GM04504 (cell line): ENCODE data around the gene SETDB1.
"Not testable (repeated sequence)": the region's sequence is repeated elsewhere in the genome, so short reads cannot be mapped to it uniquely, and the experiment has no call there.

Experiments used
- DNase-seq: peaks from one replicate; pipeline ENCODE4 v3.0.0-alpha.2; 2012; ENCODE audit warnings: low read depth

Gene SETDB1

GRCh38 chr1:150926097-150926741 lies at the start of gene SETDB1:
TSS of gene SETDB1 (plus strand) at chr1:150926363. CDS start at chr1:150927715, 1,352 bp downstream.
- DNase-seq, result peak; percentile 91

GRCh38 chr1:150878931-150879330 lies 47.2 kb upstream of the SETDB1 start:
- DNase-seq, result not testable (repeated sequence)

- DNase-seq, result peak; percentile 92
These were observed 44.7 kb upstream of the SETDB1 start for GRCh38 chr1:150881331-150882070.

GRCh38 chr1:150883121-150883520 lies 43.0 kb upstream of the SETDB1 start:
- DNase-seq, result not testable (repeated sequence)

GRCh38 chr1:150887018-150887417 lies 39.1 kb upstream of the SETDB1 start, which contains the start of gene CTXND2:
TSS of gene CTXND2 (plus strand) at chr1:150887136. CDS start at chr1:150912315, 25,179 bp downstream.
- no peak for DNase-seq

DNA sequence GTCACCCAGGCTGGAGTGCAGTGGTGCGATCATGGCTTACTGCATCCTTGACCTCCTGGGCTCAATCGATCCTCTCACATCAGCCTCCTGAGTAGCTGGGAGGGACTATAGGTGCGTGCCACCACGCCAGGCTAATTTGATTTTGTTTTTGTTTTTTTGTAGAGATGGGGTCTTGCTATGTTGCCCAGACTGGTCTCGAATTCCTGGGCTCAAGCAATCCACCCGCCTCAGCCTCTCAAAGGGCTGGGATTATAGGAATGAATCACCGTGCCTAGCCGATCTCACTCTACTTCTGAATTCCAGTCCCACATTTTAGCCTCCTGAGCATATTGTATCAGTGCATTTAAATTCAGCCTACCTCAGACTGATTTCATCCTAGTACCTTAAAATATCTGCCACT lies 37.4 kb upstream of the SETDB1 start:
- DNase-seq, result no peak

DNA sequence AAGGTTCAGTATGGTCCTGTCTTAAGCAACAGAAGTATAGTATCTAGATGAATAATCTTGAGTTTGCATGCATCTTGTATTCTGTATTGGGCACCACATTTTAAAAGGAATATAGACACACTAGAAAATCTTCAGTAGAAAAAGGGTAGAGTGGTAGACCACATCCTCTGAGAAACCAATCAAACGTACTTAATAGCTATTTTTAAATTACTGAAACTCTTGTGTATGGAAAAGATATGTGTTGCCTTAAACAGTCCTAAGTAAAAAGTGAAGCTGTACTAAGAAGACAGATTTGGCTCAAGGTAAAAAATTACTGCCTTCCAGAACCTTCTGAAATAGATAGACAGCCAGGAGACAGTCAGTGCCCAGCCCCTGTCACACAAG lies 36.1 kb upstream of the SETDB1 start:
- DNase-seq, result no peak

DNA sequence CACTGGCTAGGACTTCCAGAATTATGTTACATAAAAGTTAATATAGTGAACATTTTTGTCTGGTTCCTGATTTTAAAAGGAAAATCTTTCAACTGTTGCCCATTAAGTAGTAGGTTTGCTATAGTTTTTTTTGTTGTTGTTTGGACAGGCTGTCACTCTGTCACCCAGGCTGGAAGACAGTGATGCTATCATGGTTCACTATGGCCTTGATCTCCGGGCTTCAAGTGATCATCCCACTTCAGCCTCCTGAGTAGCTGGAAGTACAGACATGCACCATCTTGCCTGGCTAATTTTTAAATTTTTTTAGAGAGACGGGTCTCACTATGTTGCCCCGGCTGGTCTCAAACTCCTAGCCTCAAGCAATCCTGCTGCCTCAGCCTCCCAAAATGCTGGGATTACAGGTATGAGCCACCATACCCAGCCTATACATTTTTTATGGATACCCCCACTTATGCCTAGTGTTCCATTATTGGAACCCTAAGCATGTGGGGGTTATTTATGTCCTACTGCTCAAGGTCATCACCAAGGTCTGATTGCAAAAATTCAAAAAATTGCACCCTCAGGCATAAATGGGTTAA lies 32.7 kb upstream of the SETDB1 start:
- no peak for DNase-seq

GRCh38 chr1:150895618-150896017 lies 30.5 kb upstream of the SETDB1 start:
- DNase-seq, result no peak

GRCh38 chr1:150899795-150900194 lies 26.4 kb upstream of the SETDB1 start:
- DNase-seq, result not testable (repeated sequence)

DNA sequence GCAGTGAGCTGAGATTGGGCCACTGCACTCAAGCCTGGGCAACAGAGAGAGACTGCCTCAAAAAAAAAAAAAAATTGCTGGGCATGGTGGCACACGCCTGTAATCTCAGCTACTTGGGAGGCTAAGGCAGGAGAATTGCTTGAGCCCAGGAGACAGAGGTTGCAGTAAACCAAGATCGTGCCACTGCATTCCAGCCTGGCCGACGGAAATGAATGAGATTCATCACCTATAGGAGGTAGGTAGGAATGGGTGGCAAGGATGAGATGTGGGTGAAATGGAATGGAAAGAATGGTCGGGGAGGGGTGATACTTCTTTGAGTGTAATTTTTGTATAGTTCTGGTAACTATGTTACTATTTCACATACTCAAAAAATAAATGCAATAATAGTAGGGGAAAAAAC lies 23.8 kb upstream of the SETDB1 start:
- DNase-seq, result no peak

- DNase-seq, result no peak
These were observed 23.4 kb upstream of the SETDB1 start for GRCh38 chr1:150902751-150903150.

DNA sequence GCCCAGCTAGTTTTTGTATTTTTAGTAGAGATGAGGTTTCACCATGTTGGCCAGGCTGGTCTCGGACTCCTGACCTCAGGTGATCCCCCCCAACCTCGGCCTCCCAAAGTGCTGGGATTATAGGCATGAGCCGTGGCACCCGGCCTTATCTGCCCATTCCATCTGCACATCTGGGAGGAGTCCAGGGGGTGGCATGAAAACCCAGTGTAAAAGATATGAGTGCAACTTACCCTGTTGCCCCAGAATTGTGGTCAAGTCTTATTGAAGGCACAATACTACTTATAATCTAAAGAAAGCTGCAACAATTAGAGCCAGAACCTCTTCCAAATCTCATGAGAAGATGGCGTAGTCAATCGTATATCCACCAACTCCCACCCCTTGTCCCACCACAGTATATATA lies 20.9 kb upstream of the SETDB1 start:
- no peak for DNase-seq

- no peak for DNase-seq
These were observed 19.8 kb upstream of the SETDB1 start for GRCh38 chr1:150906329-150906728.

DNA sequence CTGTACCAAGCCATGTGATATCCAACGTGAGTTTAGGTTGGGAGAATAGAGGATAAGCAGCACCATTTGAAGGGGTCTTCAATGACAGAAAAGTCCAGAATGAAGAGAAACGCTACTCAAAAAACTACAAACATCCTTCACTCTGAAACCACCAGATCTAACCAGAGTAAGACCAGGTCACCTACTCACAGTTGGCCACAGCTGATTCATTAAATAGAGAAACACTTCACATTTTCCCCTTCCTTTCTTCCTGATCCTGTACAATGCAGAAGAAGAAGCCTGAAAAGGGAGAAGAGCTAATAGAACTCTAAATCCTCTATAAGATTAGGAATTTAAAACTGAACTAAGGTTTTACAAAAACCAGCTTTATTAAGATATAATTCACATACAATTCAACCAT lies 19.4 kb upstream of the SETDB1 start:
- DNase-seq, result no peak

GRCh38 chr1:150909585-150910180 lies 16.5 kb upstream of the SETDB1 start:
- no peak for DNase-seq

DNA sequence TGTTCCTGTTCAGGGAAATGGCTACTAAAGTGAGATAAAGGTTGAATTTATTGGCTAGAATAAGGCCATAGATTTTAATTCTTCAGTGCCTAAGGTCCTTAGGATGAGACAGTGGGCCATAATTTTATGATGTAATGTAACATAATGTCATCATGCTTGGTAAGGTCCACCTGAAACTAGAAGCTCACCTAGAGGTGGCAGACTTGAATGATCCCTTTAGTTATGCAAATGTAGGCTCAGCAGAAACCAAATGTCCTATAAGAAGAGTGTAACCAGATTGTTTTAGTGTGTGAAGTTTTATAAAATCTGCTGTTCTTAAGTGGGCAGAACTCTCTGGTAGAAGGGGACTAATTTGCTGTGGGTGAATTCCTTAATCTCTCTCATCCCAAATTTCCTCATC lies 13.5 kb upstream of the SETDB1 start:
- DNase-seq, result no peak

DNA sequence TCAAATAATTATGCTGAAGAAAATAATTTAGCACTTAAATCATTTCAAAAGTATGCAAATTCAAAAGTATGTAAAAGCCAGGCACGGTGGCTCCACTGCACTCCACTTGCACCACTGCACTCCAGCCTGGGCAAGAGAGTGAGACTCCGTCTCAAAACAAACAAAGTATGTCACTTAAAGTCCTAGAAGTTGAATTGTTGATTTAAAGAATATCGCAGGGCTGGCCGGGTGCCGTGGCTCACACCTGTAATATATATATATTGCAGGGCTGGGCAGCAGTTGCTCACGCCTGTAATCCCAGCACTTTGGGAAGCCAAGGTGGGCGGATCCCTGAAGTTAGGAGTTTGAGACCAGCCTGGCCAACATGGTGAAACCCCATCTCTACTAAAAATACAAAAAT lies 8.8 kb upstream of the SETDB1 start:
- no peak for DNase-seq

DNA sequence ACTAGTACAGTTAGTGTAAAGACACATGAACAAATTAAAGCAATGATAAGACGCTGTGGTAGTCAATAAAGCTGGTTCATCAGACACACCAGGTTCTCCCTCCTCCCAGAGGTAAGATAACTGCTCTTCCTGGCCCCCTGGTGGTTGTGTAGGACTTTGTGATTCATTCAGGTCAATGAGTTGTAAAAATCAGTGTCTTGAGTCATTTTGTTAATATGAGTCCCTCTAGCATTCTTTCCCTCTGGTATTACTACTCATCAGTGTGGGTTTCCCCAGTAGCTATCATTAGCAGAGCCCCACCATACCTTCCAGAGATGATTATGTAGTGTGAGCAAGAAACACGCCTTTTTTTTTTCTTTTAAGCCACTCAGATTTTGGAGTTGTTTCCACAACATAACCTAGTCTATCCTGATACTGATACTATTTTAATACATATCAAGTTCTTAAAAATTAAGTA lies 3.6 kb upstream of the SETDB1 start:
- peak; percentile 78 for DNase-seq

DNA sequence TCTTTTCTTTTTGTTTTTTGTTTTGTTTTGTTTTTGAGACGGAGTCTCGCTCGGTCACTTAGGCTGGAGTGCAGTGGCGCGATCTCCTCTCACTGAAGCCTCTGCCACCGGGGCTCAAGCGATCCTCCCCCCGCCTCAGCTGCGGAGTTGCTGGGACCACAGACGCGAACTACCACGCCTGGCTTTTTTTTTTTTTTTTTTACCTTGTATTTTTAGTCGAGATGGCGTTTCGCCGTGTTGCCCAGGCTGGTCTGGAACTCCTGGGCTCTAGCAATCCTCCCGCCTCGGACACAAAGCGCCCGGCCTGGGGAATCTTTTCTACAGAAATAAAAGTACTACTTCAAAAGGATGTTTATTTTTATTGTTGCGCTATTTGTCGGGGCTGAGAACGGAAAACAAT lies 1.1 kb upstream of the SETDB1 start:
- DNase-seq, result no peak

DNA sequence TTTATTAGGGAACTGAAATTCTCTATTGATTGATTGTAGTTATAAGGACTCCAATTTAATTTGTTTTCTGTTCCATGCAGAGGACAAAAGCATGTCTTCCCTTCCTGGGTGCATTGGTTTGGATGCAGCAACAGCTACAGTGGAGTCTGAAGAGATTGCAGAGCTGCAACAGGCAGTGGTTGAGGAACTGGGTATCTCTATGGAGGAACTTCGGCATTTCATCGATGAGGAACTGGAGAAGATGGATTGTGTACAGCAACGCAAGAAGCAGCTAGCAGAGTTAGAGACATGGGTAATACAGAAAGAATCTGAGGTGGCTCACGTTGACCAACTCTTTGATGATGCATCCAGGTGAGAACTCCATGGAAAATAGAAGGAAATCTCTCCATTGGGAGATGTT lies 1.5 kb downstream of the SETDB1 start:
- DNase-seq, result no peak

DNA sequence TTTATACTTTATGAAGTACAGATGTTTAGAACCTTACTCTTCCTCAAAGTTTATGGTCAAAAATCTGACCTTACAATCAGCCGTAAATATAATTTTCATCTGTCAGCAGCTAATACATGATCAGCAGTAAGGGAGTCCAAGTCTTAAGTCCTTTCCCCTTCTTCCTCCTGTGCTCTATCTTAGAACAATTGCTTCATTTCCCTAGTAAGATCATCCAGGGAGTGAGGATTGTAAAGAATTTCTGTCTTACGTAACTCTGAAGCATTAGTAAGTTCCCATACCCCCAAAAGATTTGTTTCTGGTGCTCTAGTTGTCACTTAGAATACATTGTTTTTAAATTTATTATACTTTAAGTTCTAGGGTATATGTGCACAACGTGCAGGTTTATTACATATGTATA lies 2.1 kb downstream of the SETDB1 start:
- no peak for DNase-seq

DNA sequence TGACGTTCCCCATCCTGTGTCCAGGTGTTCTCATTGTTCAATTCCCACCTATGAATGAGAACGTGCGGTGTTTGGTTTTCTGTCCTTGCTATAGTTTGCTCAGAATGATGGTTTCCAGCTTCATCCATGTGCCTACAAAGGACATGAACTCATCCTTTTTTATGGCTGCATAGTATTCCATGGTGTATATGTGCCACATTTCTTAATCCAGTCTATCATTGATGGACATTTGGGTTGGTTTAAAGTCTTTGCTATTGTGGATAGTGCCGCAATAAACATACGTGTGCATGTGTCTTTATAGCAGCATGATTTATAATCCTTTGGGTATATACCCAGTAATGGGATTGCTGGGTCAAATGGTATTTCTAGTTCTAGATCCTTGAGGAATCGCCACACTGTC lies 2.6 kb downstream of the SETDB1 start:
- not testable (repeated sequence) for DNase-seq
